Tibial nerve (tissue), 4 donors: ENCODE measurements around the gene PTGR3. TPM values are rescaled to one million over a fixed set of nuclear protein-coding genes. Genes with fewer than 3 reads are reported as not detected.

ENCODE experiments used
- DNase-seq, 2 donors: peaks; one replicate each; pipeline ENCODE4 v3.0.0-alpha.2; 2019; ENCODE audit warnings: low spot score in 2 of 2
- H3K27ac ChIP-seq, 4 donors: fragments of 200-600 bp; sonication (generic) in 3 of 4; one replicate each; pipeline ENCODE4 v1.5.1; 2017 to 2019; ENCODE audit warnings: mild to moderate bottlenecking in 1 of 4
- H3K27me3 ChIP-seq, 2 donors: fragments of 200-600 bp; sonication (generic) in 1 of 2; one replicate each; pipeline versions ENCODE4 v1.5.1 to v1.6.0; 2017 to 2019
- H3K36me3 ChIP-seq, 3 donors: fragments of 200-600 bp; sonication (generic); one replicate each; pipeline ENCODE4 v1.5.1; 2018 to 2019
- H3K4me1 ChIP-seq, 4 donors: fragments of 200-600 bp; sonication (generic) in 3 of 4; one replicate each; pipeline ENCODE4 v1.5.1; 2017 to 2019
- H3K4me3 ChIP-seq, 4 donors: fragments of 200-600 bp; sonication (generic) in 3 of 4; one replicate each; pipeline ENCODE4 v1.5.1; 2017 to 2019; ENCODE audit warnings: mild to moderate bottlenecking in 1 of 4, moderate library complexity in 1 of 4
- H3K9me3 ChIP-seq, 4 donors: fragments of 200-600 bp; sonication (generic) in 3 of 4; one replicate each; pipeline ENCODE4 v1.5.1; 2017 to 2019
- CTCF ChIP-seq, 5 experiments: fragments of 200-600 bp in 3 of 5; fragments of 450-650 bp in 2 of 5; sonication (generic) in 3 of 5; IDR thresholded peaks; one replicate each; pipeline ENCODE4 v1.5.1; 2016 to 2019; ENCODE audit warnings: antibody characterized with exemption in 5 of 5, mild to moderate bottlenecking in 3 of 5, moderate library complexity in 2 of 5
- EP300 ChIP-seq, 2 donors: sonication (generic); formaldehyde crosslinking; IDR thresholded peaks; one replicate each; pipeline ENCODE4 v1.6.1; 2017; ENCODE audit warnings: antibody characterized with exemption in 2 of 2, mild to moderate bottlenecking in 1 of 2
- POLR2A ChIP-seq, 2 donors: fragments of 450-650 bp; IDR thresholded peaks; one replicate each; pipeline ENCODE4 v1.6.1; 2017; ENCODE audit warnings: antibody characterized with exemption in 2 of 2, mild to moderate bottlenecking in 2 of 2, moderate library complexity in 2 of 2
- WGBS, 2 donors: methylation state at CpG; one replicate each; pipeline ENCODE4 v1.1.5; 2018; 5-methylcytosine and 5-hydroxymethylcytosine counted together
- total RNA-seq, 4 donors: library from RNA; depleted of rRNA; stranded (reverse); fragments of >200 nt; gene quantifications; one replicate each; pipeline ENCODE4 v1.1.0, GENCODE V29; 2016

PTGR3 gene
- total RNA-seq, 4 donors from 2014 or later: 12.7 to 35.9 (median 24.5) TPM

GRCh38 chr18:75165926-75166325 lies 43.0 kb downstream of the PTGR3 start:
- no peak for DNase-seq
- H3K27me3 ChIP-seq: no peaks in the 10 kb centered on the region
- 97 to 98% methylated on average over 8 of the region's 8 CpGs for WGBS, 2 donors
- no peak overlapping the region for H3K4me3 ChIP-seq
- TF ChIP-seq CTCF (IDR thresholded peaks at IDR 0.05) (no peak), POLR2A (IDR thresholded peaks at IDR 0.05) (no peak), EP300 (IDR thresholded peaks at IDR 0.05) (no peak)
- H3K36me3 ChIP-seq: no peaks in the 10 kb centered on the region
- H3K27ac ChIP-seq: no peak overlapping the region
- peaks cover 0 to 4% (median 0%) of the 10 kb centered on the region in 4 donors for H3K4me1 ChIP-seq
- H3K9me3 ChIP-seq: peaks cover 0 to 35% (median 0%) of the 10 kb centered on the region in 4 donors

- TF ChIP-seq POLR2A (IDR thresholded peaks at IDR 0.05): no peak
- TF ChIP-seq EP300 (IDR thresholded peaks at IDR 0.05): no peak
- TF ChIP-seq CTCF (IDR thresholded peaks at IDR 0.05): no peak
- DNase-seq: no peak
These were observed 44.5 kb downstream of the PTGR3 start for GRCh38 chr18:75164479-75164878.

GRCh38 chr18:75163736-75164135 lies 45.2 kb downstream of the PTGR3 start:
- H3K27me3 ChIP-seq: no peaks in the 10 kb centered on the region
- TF ChIP-seq POLR2A (IDR thresholded peaks at IDR 0.05) (no peak), EP300 (IDR thresholded peaks at IDR 0.05) (no peak), CTCF (IDR thresholded peaks at IDR 0.05) (no peak)
- 88 to 90% methylated on average over 3 to 4 of the region's 4 CpGs for WGBS, 2 donors
- H3K27ac ChIP-seq: no peak overlapping the region
- DNase-seq: no peak
- no peak overlapping the region for H3K4me3 ChIP-seq
- H3K9me3 ChIP-seq: peaks cover 0 to 27% (median 0%) of the 10 kb centered on the region in 4 donors
- H3K36me3 ChIP-seq: no peaks in the 10 kb centered on the region
- peaks cover 0 to 14% (median 0%) of the 10 kb centered on the region in 4 donors for H3K4me1 ChIP-seq

More at GRCh38 chr18:75164479-75164878, 44.5 kb downstream of the PTGR3 start:
- Histone ChIP-seq H3K27ac (no peak overlapping the region), H3K4me3 (no peak overlapping the region), H3K9me3 (peaks cover 0 to 27% (median 0%) of the 10 kb centered on the region in 4 donors), H3K36me3 (no peaks in the 10 kb centered on the region), H3K4me1 (peaks cover 0 to 14% (median 0%) of the 10 kb centered on the region in 4 donors), H3K27me3 (no peaks in the 10 kb centered on the region)
- WGBS, 2 donors: 82 to 85% methylated on average over 3 of the region's 3 CpGs

GRCh38 chr18:75162978-75163377 lies 46.0 kb downstream of the PTGR3 start:
- H3K27me3 ChIP-seq: no peaks in the 10 kb centered on the region

More at GRCh38 chr18:75162978-75163377, 46.0 kb downstream of the PTGR3 start:
- 90 to 92% methylated on average over 4 of the region's 4 CpGs for WGBS, 2 donors
- no peak overlapping the region for H3K4me3 ChIP-seq
- no peak for TF ChIP-seq EP300 (IDR thresholded peaks at IDR 0.05)
- TF ChIP-seq CTCF (IDR thresholded peaks at IDR 0.05): no peak
- no peak for TF ChIP-seq POLR2A (IDR thresholded peaks at IDR 0.05)
- no peak for DNase-seq
- peaks cover 0 to 25% (median 0%) of the 10 kb centered on the region in 4 donors for H3K9me3 ChIP-seq
- no peak overlapping the region for H3K27ac ChIP-seq
- H3K4me1 ChIP-seq: peaks cover 0 to 14% (median 0%) of the 10 kb centered on the region in 4 donors
- no peaks in the 10 kb centered on the region for H3K36me3 ChIP-seq
